ENCODE measurements around the gene GRID2. TPM values are rescaled to one million over a fixed set of nuclear protein-coding genes. Genes with fewer than 3 reads are reported as not detected.

The GRID2 gene
- total and polyA plus RNA-seq, 10 of the 15 experiments (the other 5 are each of a cell fraction or from before 2014, with no cell fraction given) = not detected

DNA sequence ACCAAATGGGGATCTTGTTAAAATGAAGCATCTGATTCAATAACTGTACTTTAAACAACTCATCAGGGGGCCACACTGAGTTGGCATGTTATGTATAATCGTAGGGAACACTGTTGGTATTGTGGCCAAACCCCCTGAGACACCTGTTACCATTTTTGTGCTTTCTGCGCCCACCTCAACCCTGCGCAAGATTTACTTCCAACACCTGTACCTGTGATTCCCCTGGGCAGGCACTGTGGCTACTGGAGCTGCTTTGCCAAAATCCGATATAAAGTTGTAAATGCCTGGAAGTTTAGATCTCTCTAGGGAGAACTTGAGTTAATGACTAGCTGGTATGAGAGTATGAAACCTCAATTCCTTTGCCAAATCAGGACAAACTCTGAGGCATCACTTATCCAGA is 1265.0 kb downstream of the GRID2 start:
- H2AFZ ChIP-seq (ENCODE audit: control insufficient read depth, low read depth, low read length) = no peak overlapping the region
- no peaks in the 10 kb centered on the region for H4K20me1 ChIP-seq (ENCODE audit: control insufficient read depth, insufficient read depth)
- CTCF ChIA-PET = no interaction called here
- no peaks in the 10 kb centered on the region for H3K36me3 ChIP-seq (ENCODE audit: control insufficient read depth in 2 of 2, insufficient read depth in 2 of 2, low read length in 1 of 2)
- 33% methylated on average over 4 of the region's 4 CpGs for WGBS (ENCODE audit: insufficient coverage, insufficient replicate concordance, low lambda C conversion rate, missing lambda C conversion rate)
- RAD21 ChIA-PET (ENCODE audit: unreplicated experiment) = no interaction called here
- no peaks in the 10 kb centered on the region for H3K79me2 ChIP-seq (ENCODE audit: control insufficient read depth, insufficient read depth, low read length)
- BruUV-seq (replicated peaks) = no TSS peak
- H3K9me3 ChIP-seq (replicated peaks; ENCODE audit: control insufficient read depth, insufficient read depth, low read length) = no peaks in the 10 kb centered on the region
- no peak overlapping the region for H3K4me3 ChIP-seq
- no peaks in the 10 kb centered on the region for H3K27me3 ChIP-seq (replicated peaks in 1 of 2; ENCODE audit: control insufficient read depth in 2 of 2, insufficient read depth in 2 of 2, low read length in 1 of 2)
- H3K4me2 ChIP-seq (ENCODE audit: control insufficient read depth, insufficient read depth) = no peak overlapping the region
- no peak for FAIRE-seq
- H3K9ac ChIP-seq (ENCODE audit: control insufficient read depth, insufficient read depth, low read length) = no peak overlapping the region
- SMC1A ChIA-PET (ENCODE audit: uncharacterized antibody, unreplicated experiment) = no interaction called here
- H3K27ac ChIP-seq (ENCODE audit: control insufficient read depth, insufficient read depth) = no peak overlapping the region
- TF ChIP-seq NR2F1 (conservative IDR thresholded peaks at IDR 0.05) (no peak), EGR1 (IDR thresholded peaks at IDR 0.05; ENCODE audit: borderline replicate concordance in 1 of 2, low read depth in 2 of 2, low read length in 2 of 2) (no peak), CHD1 (IDR thresholded peaks at IDR 0.05; ENCODE audit: low read depth, low read length) (no peak), RAD51 (IDR thresholded peaks at IDR 0.05) (no peak), TAF1 (IDR thresholded peaks at IDR 0.05; ENCODE audit: borderline replicate concordance, low read depth, low read length) (no peak), CBX5 (IDR thresholded peaks at IDR 0.05; ENCODE audit: low read depth) (no peak), HDGF (IDR thresholded peaks at IDR 0.05) (no peak), POLR2AphosphoS5 (IDR thresholded peaks at IDR 0.05; ENCODE audit: low read length) (no peak), SPI1 (IDR thresholded peaks at IDR 0.05; ENCODE audit: borderline replicate concordance, insufficient read depth, low read depth, low read length) (no peak), JUND (IDR thresholded peaks at IDR 0.05; ENCODE audit: low read depth, low read length) (no peak), ZBED1 (IDR thresholded peaks at IDR 0.05; ENCODE audit: borderline replicate concordance) (no peak), CBX3 (IDR thresholded peaks at IDR 0.05; ENCODE audit: borderline replicate concordance, low read depth) (no peak), MTA3 (IDR thresholded peaks at IDR 0.05; ENCODE audit: borderline replicate concordance, low read length) (no peak), POLR2AphosphoS2 (IDR thresholded peaks at IDR 0.05; ENCODE audit: low read depth, low read length) (no peak), TBL1XR1 (IDR thresholded peaks at IDR 0.05; ENCODE audit: low read depth, low read length) (no peak), RAD21 (IDR thresholded peaks at IDR 0.05; ENCODE audit: insufficient read depth, low read depth, low read length) (no peak), RELA (IDR thresholded peaks at IDR 0.05; ENCODE audit: borderline replicate concordance, partially characterized antibody) (no peak), CREB1 (IDR thresholded peaks at IDR 0.05; ENCODE audit: low read depth) (no peak)
- TF ChIP-seq, protein P1, sequence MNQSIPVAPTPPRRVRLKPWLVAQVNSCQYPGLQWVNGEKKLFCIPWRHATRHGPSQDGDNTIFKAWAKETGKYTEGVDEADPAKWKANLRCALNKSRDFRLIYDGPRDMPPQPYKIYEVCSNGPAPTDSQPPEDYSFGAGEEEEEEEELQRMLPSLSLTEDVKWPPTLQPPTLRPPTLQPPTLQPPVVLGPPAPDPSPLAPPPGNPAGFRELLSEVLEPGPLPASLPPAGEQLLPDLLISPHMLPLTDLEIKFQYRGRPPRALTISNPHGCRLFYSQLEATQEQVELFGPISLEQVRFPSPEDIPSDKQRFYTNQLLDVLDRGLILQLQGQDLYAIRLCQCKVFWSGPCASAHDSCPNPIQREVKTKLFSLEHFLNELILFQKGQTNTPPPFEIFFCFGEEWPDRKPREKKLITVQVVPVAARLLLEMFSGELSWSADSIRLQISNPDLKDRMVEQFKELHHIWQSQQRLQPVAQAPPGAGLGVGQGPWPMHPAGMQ (IDR thresholded peaks at IDR 0.05; ENCODE audit: borderline replicate concordance) = no peak
- no peaks in the 10 kb centered on the region for H3K4me1 ChIP-seq (ENCODE audit: control insufficient read depth, insufficient read depth, low read length)
- in situ Hi-C loops (cut with MboI) = no loop called here
- intact Hi-C loops (cut with micrococcal nuclease; ENCODE audit: unreplicated experiment) = loop anchor here (10.0 kb wide), 1 partner anchor 196 kb away; no protein-coding TSS in a partner anchor
- POLR2A ChIA-PET = no interaction called here
- ATAC-seq = no peak
- no peak for DNase-seq (ENCODE audit: low read depth, low spot score)

All from GM12878 (cell line).